ENCODE results near the gene ERLEC1.

GRCh38 chr2:53744395-53745065 is 42.3 kb upstream of the ERLEC1 start:
- TF ChIP-seq, protein P1, sequence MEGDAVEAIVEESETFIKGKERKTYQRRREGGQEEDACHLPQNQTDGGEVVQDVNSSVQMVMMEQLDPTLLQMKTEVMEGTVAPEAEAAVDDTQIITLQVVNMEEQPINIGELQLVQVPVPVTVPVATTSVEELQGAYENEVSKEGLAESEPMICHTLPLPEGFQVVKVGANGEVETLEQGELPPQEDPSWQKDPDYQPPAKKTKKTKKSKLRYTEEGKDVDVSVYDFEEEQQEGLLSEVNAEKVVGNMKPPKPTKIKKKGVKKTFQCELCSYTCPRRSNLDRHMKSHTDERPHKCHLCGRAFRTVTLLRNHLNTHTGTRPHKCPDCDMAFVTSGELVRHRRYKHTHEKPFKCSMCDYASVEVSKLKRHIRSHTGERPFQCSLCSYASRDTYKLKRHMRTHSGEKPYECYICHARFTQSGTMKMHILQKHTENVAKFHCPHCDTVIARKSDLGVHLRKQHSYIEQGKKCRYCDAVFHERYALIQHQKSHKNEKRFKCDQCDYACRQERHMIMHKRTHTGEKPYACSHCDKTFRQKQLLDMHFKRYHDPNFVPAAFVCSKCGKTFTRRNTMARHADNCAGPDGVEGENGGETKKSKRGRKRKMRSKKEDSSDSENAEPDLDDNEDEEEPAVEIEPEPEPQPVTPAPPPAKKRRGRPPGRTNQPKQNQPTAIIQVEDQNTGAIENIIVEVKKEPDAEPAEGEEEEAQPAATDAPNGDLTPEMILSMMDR (IDR thresholded peaks at IDR 0.05): no peak
- no peak for TF ChIP-seq POLR2A (IDR thresholded peaks at IDR 0.05)

Measured in suprapubic skin (tissue), 3 donors.